ENCODE measurements around the gene CNTNAP2.

CNTNAP2 gene

GRCh38 chr7:148037044-148037443, 1920.4 kb downstream of the CNTNAP2 start:
- TF ChIP-seq CTCF (conservative IDR thresholded peaks at IDR 0.05) = no peak
- H3K27ac ChIP-seq = no peak overlapping the region

- no peak overlapping the region for H3K27ac ChIP-seq
- no peak for TF ChIP-seq CTCF (conservative IDR thresholded peaks at IDR 0.05)
These were observed 1924.6 kb downstream of the CNTNAP2 start for GRCh38 chr7:148041156-148041555.

DNA sequence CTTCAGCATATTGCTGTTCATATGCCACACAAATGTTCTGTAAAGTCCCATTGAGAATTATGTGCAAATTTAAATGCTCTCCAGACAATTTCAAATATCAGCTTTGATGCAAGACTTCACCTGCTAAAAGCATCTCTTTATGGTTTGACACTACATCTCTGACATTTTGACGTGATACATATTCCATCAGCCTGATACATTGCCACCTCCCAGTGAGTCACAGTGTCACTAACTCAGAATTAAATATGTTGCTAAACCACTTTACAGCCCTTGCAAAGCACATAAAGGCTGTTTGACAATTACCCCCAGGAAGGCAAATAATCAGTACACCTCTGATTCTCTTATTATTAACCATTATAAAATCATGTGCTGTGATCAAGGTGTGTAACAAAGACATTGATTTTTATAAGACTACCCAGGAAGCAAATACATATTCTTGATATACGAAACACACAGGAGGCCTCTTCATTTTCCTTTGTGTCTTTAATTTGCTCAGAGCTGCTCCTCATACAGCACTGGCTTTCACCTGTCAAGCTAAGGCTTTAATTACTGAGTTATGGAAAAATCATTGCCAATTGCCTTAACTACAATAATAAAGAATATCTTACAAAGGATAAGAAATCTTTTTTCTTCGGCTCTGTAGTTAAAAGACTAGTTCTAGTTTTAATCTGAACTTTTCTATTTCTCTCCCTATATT, 1926.5 kb downstream of the CNTNAP2 start:
- TF ChIP-seq CTCF (conservative IDR thresholded peaks at IDR 0.05) = no peak
- no peak overlapping the region for H3K27ac ChIP-seq

- no peak for TF ChIP-seq CTCF (conservative IDR thresholded peaks at IDR 0.05)
- H3K27ac ChIP-seq = no peak overlapping the region
These were observed 1927.6 kb downstream of the CNTNAP2 start for GRCh38 chr7:148044173-148044572.

DNA sequence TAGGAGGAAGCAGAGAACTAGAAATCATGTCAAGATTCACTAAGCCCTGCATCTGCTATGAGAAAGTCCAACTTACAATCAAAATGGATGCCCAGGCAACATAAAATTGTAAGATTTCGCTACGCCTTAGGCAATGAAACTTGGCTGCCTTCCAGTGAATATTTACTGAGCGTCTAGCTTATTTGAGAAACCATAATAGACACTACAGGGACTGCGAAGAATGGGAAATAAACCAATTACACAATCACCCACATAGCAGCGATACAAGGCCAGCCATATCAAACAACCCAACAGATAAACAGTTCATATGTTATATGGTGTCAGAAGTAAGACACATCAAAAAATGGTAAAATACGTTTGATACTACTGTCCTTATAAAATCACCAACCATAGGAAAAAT, 1928.9 kb downstream of the CNTNAP2 start:
- no peak overlapping the region for H3K27ac ChIP-seq
- TF ChIP-seq CTCF (conservative IDR thresholded peaks at IDR 0.05) = no peak

GRCh38 chr7:148049068-148049467, 1932.5 kb downstream of the CNTNAP2 start:
- no peak for TF ChIP-seq CTCF (conservative IDR thresholded peaks at IDR 0.05)
- no peak overlapping the region for H3K27ac ChIP-seq

DNA sequence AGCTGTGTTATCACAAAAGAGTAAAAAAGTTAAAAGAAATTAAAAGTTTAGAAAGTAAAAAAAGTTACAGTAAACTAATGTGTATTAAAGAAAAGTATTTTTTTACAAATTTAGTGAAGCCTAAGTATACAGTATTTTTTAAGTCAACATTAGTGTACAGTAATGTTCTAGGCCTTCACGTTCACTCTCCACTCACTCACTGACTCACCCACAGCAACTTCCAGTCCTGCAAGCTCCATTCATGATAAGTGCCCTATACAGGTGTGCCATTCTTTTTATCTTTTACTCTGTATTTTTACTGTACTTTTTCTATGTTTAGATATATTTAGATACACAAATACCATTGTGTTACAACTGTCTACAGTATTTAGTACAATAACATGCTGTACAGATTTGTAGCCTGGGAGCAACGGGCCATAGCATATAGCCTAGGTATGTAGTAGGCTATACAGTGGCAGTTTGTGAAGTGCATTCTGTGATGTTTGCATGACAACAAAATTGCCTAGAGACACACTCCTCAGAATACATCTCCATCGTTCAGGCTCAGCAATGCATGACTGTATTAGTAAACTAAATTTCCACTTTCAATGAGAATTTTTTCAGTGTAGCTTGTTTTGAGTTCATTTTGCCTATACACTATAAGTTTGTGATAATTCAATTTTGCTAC, 1934.0 kb downstream of the CNTNAP2 start:
- TF ChIP-seq CTCF (conservative IDR thresholded peaks at IDR 0.05) = no peak
- no peak overlapping the region for H3K27ac ChIP-seq

Data from VCaP (cell line).